Lower leg skin (tissue), 4 donors: ENCODE measurements around the gene PGRMC1. TPM values are rescaled to one million over a fixed set of nuclear protein-coding genes. Genes with fewer than 3 reads are reported as not detected.
"Not testable (repeated sequence)": the region's sequence is repeated elsewhere in the genome, so short reads cannot be mapped to it uniquely, and the experiment has no call there.

Source experiments
- DNase-seq, 2 donors: peaks; one replicate each; pipeline ENCODE4 v3.0.0-alpha.2; 2019; ENCODE audit warnings: low spot score in 2 of 2
- H3K4me3 ChIP-seq: fragments of 200-600 bp; sonication (generic); 2 replicates; pipeline ENCODE4 v1.5.1; 2017; ENCODE audit warnings: mild to moderate bottlenecking, low read depth; ENCODE audit not compliant: poor library complexity, severe bottlenecking
- CTCF ChIP-seq, 3 donors: fragments of 450-650 bp; IDR thresholded peaks; one replicate each; pipeline ENCODE4 v1.5.1; 2016; ENCODE audit warnings: antibody characterized with exemption in 3 of 3, mild to moderate bottlenecking in 3 of 3, moderate library complexity in 2 of 3
- POLR2A ChIP-seq, 2 donors: fragments of 450-650 bp; IDR thresholded peaks; one replicate each; pipeline ENCODE4 v1.6.1; 2016 to 2017; ENCODE audit warnings: antibody characterized with exemption in 2 of 2, mild to moderate bottlenecking in 1 of 2, moderate library complexity in 1 of 2
- WGBS, 2 donors: methylation state at CpG; one replicate each; pipeline ENCODE4 v1.1.5; 2018; 5-methylcytosine and 5-hydroxymethylcytosine counted together
- intact Hi-C: fragments of 100-400 bp; cut with DNase I; formaldehyde crosslinking; loops from one replicate; pipeline ENCODE4 v1.15.0; 2023; ENCODE audit warnings: low total_unique reads
- total RNA-seq, 4 donors: library from RNA; depleted of rRNA; stranded (reverse); fragments of >200 nt; gene quantifications; one replicate each; pipeline ENCODE4 v1.1.0, GENCODE V29; 2016

The PGRMC1 gene
- total RNA-seq, 4 donors from 2014 or later = 63.3 to 122 (median 96.2) TPM

GRCh38 chrX:119266364-119266995 lies 30.4 kb downstream of the PGRMC1 start:
- peak in 1 of 2 donors; percentile 14 for DNase-seq
- TF ChIP-seq CTCF (IDR thresholded peaks at IDR 0.05) (no peak), POLR2A (IDR thresholded peaks at IDR 0.05) (no peak)
- WGBS, 2 donors = 14 to 17% methylated on average over 5 of the region's 5 CpGs

GRCh38 chrX:119267115-119267514 lies 31.0 kb downstream of the PGRMC1 start:
- 80 to 91% methylated on average over 3 of the region's 3 CpGs for WGBS, 2 donors
- DNase-seq, intact Hi-C loops: not testable (repeated sequence)

More at GRCh38 chrX:119266364-119266995, 30.4 kb downstream of the PGRMC1 start:
- intact Hi-C loops = no loop called here
- H3K4me3 ChIP-seq = no peak overlapping the region

GRCh38 chrX:119272882-119273419 lies 36.9 kb downstream of the PGRMC1 start:
- 30 to 64% methylated on average over 4 to 42 of the region's 42 CpGs for WGBS, 2 donors
- TF ChIP-seq POLR2A (IDR thresholded peaks at IDR 0.05) = no peak
- no peak for TF ChIP-seq CTCF (IDR thresholded peaks at IDR 0.05)
- intact Hi-C loops = no loop called here
- DNase-seq = no peak
- H3K4me3 ChIP-seq = no peak overlapping the region

More at GRCh38 chrX:119267115-119267514, 31.0 kb downstream of the PGRMC1 start:
- not testable (repeated sequence) for H3K4me3 ChIP-seq

- TF ChIP-seq CTCF (IDR thresholded peaks at IDR 0.05) = no peak
- no peak for TF ChIP-seq POLR2A (IDR thresholded peaks at IDR 0.05)
Measured at GRCh38 chrX:119273420-119274192, 37.5 kb downstream of the PGRMC1 start.

GRCh38 chrX:119282347-119282746 lies 46.3 kb downstream of the PGRMC1 start:
- intact Hi-C loops, H3K4me3 ChIP-seq, DNase-seq: not testable (repeated sequence)
- 70 to 97% methylated on average over 4 of the region's 4 CpGs for WGBS, 2 donors

More at GRCh38 chrX:119273420-119274192, 37.5 kb downstream of the PGRMC1 start:
- intact Hi-C loops = no loop called here
- 6 to 50% methylated on average over 7 to 61 of the region's 61 CpGs for WGBS, 2 donors
- no peak overlapping the region for H3K4me3 ChIP-seq
- no peak for DNase-seq

GRCh38 chrX:119288890-119289393 lies 52.9 kb downstream of the PGRMC1 start:
- WGBS, 2 donors = 61 to 82% methylated on average over 4 of the region's 4 CpGs

GRCh38 chrX:119290476-119290875 lies 54.4 kb downstream of the PGRMC1 start:
- no peak for TF ChIP-seq CTCF (IDR thresholded peaks at IDR 0.05)
- no peak overlapping the region for H3K4me3 ChIP-seq
- no peak for DNase-seq
- intact Hi-C loops = no loop called here

More at GRCh38 chrX:119288890-119289393, 52.9 kb downstream of the PGRMC1 start:
- no peak for DNase-seq
- intact Hi-C loops = no loop called here
- no peak overlapping the region for H3K4me3 ChIP-seq
- TF ChIP-seq POLR2A (IDR thresholded peaks at IDR 0.05) = no peak

- H3K4me3 ChIP-seq, intact Hi-C loops, DNase-seq: not testable (repeated sequence)
- 64 to 74% methylated on average over 2 of the region's 2 CpGs for WGBS, 2 donors
Measured at GRCh38 chrX:119291246-119291645, 55.2 kb downstream of the PGRMC1 start.
